Endometrial microvascular endothelial cells (primary cell): ENCODE results near the gene RASGEF1C. TPM values are rescaled to one million over a fixed set of nuclear protein-coding genes. Genes with fewer than 3 reads are reported as not detected.

ENCODE experiments used
- in situ Hi-C: cut with HindIII; loops from 2 replicates; pipeline ENCODE4 v1.10.0; 2017; ENCODE audit warnings: low sequenced_read_pairs, low pct_unique_long_range_greater_than_20kb; ENCODE audit errors: inconsistent ontology term
- total RNA-seq: library from RNA; depleted of rRNA; stranded (reverse); fragments of >200 nt; gene quantifications from one replicate; pipeline ENCODE4 v1.2.3, GENCODE V29; 2015; ENCODE audit errors: inconsistent ontology term

Gene RASGEF1C
- total RNA-seq, 1 donor from 2014 or later: not detected

- in situ Hi-C loops: no loop called here
Measured at GRCh38 chr5:180080486-180081280, 128.3 kb downstream of the RASGEF1C start.

DNA sequence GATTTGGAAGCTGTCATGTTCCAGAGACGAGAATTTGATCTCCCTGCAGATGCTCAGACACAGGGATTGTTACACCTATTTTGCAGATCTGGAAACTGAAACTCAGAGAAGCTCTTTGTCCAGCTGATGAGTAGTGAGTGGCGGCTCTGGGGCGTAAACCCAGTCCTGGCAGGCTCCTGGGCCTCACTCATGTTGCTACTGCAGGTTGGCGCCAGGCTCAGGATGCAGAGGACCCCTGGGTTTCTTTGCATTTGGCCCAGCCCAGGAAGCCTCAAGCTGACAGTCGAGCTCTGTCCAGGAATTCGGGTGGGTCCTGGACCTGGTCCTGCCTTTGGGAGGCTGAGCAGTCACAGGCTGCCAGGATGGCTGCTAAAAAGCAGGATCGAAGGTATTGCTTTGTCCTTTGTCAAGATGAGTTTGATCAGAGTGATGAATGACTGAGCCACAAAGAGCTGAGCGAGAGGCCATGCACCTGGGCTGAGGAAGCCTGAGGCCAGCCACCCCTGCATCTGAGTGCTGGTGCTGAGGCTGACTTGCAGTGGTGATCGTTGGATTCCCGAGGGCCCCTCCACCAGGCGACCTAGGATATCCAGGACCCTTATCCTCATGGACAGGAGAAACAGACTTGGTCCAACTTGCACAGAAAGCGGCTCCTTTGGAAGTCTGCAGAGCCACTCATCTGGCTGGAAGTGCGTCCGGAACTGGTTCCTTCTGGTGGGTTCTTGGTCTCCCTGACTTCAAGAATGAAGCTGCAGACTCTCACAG is 129.1 kb downstream of the RASGEF1C start:
- in situ Hi-C loops: no loop called here

- in situ Hi-C loops: no loop called here
Measured at GRCh38 chr5:180078348-180078747, 130.7 kb downstream of the RASGEF1C start.

DNA sequence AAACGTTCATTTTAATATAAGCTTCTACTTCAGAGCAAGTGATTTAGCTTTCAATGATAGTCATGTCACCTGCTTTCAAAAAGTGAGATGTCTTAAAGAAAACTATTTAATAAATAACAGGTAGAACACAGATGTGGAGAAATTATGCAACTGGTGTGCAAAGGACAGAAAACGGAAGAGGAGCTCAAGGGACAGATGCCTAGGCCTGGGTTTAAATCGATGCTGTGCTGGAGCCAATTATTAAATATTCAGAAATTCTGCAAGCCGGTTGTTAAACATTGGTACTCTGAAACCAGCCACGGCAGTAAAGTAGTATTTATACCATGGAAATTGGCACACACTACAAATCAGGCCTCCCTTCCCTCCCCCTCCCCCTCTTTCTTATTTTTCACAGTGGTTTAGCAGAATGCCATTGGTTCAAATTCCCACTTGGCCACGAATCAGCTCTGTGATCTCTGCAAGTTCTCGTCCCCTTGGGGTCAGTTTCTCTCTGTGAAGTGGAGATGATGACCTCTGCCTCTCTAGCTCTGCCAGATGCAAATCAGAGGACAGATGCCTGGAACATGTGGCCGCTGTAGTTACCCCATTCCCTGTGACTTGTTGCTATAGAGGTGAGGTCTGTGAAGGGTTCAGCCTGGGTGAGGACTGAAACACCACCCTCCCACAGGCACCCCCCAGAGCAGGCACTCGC is 131.3 kb downstream of the RASGEF1C start:
- in situ Hi-C loops: no loop called here

DNA sequence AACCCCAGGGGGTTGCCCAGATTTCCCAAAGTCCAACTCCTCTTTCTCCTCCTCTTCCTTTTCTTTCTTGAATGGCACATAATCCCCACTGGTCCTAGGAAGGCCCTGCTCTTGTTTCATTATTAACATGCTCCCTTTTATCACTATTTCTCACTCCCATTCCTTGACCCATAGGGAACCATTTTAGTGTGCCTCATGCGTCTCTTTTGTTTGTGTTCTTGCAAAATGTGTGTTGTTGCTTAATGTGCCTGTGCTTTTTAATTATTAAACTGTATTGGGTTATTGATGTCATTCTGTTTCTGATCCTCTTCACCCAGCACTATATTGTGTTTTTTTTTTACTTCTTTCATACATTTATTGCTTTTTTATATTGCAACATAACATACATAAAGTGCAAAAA is 133.3 kb downstream of the RASGEF1C start:
- in situ Hi-C loops: no loop called here

DNA sequence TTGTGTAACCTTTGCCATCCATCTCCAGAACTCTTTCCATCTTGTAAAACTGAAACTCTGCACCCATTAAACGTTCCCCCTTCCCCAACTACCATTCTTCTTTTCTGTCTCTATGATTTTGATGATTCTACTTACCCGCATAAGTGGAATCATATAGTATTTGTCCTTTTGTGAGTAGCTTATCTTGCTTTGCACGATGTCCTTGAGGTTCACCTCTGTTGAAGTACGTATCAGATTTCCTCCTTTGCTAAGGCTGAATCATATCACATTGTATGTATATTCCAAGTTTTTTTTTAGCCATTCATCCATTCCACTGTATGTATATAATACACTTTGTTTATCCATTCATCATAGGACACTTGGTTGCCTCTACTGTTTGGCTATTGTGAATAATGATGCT is 134.5 kb downstream of the RASGEF1C start:
- in situ Hi-C loops: no loop called here

- in situ Hi-C loops: no loop called here
Measured at GRCh38 chr5:180072556-180072955, 136.5 kb downstream of the RASGEF1C start.

- in situ Hi-C loops: no loop called here
Measured at GRCh38 chr5:180072256-180072548, 136.8 kb downstream of the RASGEF1C start.

DNA sequence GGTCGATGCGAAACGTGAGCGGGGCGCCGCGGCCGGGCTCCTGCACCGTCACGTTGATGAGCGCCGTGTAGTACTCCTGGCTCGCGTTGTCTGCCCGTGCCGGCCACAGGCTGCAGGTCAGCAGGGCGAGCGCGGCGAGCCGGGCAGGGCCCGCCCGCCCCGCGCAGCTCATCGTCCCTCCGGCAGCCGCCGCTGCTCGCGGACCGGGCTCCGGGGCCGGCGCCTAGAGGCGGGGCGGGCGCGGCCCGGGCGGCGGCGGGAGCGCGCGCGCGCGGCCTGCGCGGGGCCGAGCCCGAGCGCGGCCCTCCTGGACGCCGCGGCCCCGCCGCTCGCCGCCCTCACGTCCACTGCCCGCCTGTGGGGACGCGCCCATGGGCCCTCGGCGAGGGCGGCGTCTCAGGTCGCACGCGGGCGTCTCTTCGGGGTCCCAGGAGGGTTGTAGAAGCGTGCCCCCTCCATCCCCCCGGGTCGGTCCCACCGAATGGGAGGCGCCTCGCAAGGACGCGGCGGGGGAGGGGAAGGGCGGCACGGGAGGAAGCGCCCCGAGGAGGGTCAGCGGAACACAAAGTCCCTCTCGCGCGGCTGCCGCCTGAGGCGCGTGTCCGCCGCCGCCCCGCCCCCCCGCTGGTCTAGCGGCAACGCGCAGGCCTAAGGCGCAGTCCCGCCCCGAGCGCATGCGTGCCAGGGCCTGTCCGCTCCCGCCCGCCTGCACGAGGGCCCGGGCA is 137.3 kb downstream of the RASGEF1C start, which contains the start of gene RNF130:
Gene RNF130, minus strand, starts transcription at position 229 of the 725 bp plus-strand sequence. Its CDS starts 57 bp downstream, at position 172.
- in situ Hi-C loops: no loop called here

- in situ Hi-C loops: no loop called here
Measured at GRCh38 chr5:180070756-180071530, 138.1 kb downstream of the RASGEF1C start.

DNA sequence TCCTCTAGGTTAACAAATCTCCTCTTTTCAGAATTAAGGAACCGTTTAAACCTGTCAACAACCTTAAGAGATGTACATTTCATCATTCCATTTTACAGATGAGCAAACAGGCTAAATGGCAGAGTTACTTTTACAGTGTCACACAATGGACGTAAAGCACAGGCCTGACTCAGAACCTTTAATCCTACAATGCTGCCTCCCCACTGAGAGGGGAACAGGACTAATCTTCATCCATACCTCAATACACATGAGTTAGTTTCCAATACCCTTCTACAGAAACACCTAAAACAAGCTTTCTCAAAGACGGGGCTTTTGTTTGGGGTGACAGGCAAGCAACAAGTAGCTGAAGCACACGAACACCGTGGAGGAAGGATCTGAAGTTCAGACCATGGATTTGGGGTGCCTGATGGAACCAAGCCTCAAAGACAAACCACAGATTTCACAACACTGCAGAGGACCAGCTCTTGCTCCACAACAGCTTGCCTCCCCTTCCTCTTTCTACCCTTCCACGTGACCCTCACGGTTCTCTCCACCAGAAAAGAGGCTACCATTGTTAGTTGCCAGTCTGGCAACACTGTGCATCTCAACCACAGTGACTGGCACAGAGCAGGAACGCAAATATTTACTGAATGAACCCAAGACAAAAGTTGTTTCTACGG is 139.3 kb downstream of the RASGEF1C start:
- in situ Hi-C loops: no loop called here

GRCh38 chr5:180068519-180069090 is 140.4 kb downstream of the RASGEF1C start:
- in situ Hi-C loops: no loop called here

DNA sequence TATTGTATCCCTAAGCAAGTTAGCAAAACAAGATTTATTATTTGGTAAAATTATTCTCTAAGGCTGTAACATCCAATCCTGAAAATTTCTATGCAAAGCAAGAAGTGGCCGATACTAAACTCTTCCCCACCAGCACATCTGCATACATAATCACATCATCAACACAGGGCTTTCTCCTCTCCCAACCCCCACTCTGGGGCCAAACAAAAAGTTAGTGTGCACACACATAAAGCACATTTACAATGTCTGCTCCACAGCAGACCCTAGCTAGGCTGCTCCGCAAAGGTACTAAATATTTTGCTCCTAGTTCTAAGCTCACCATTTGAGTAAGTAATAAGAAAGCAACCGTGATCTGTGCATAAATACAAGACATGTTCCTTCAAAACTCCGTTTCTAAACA is 141.0 kb downstream of the RASGEF1C start:
- in situ Hi-C loops: no loop called here

DNA sequence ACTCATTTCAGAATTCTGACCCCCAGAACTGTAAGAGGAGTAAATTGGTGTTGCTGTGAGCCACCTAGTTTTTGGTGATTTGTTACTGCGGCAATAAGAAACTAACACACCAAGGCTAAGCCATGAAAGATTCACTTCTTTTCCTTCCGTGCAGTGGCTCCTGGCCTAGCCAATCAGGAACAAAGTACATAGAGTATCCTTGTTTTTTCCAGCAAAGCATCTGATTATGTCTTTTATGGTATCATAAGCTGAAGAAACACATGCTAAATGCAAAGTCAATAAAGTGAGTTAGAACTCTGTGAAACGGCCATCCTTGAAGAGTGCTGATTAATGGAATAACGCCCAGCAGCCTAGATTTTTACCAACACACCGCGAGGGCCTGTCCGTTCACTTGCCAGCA is 148.8 kb downstream of the RASGEF1C start:
- in situ Hi-C loops: no loop called here

DNA sequence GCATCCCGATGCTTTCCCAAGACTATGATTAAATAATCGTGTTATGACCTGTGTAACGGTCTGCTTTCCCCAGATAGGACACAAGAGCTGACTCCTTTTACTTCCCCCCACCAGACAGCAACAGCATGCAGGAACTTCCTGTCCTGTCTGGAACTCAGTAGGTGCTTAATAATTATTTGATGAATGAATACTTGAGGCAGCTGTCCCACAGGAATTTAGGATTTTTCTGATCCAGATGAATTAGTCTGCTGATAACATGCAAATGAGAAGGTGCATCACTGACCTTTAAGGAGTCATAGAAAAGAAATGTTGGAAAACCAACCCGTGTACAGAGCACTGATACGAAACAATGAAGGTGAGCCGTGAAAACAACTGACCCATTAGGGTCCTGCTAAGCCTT is 149.7 kb downstream of the RASGEF1C start:
- in situ Hi-C loops: no loop called here

DNA sequence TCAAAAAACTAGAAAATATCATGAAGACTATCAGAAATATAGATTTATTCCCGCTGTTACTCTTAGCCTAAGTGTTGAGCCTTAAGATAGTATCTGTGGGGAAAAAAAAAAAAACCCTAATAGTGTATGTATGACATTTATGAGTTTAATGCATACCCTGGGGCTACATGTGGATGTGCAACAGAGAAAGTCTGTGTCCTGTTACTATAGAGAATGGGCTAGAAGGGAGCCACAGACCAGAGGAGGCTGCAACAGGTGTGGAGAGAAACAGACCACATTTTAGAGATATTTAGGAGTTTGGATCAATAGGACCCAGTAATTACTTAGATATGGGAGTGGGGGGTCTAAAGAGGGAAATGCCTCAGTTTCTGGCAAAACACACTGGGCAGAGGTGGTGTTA is 152.9 kb downstream of the RASGEF1C start:
- in situ Hi-C loops: no loop called here

GRCh38 chr5:180054226-180054625 is 154.8 kb downstream of the RASGEF1C start:
- in situ Hi-C loops: no loop called here
